GM12891 (cell line): ENCODE results near the gene CHPF2.

Experiments
- DNase-seq: peaks from one replicate; pipeline ENCODE4 v3.0.0; 2011; ENCODE audit warnings: low spot score; ENCODE audit not compliant: insufficient read length
- FAIRE-seq: peaks from 2 replicates; lab custom pipeline; 2011; peaks lifted over from hg19 to GRCh38; lab: Jason Lieb, UNC
- PAX5 ChIP-seq: IDR thresholded peaks from 2 replicates; pipeline ENCODE4 v1.6.1; 2011; ENCODE audit warnings: low read length, moderate library complexity, mild to moderate bottlenecking; ENCODE audit not compliant: insufficient read depth, severe bottlenecking
- POLR2A ChIP-seq: IDR thresholded peaks from 2 replicates; pipeline ENCODE4 v1.6.1; 2011; ENCODE audit warnings: low read depth, low read length, control low read depth
- POLR2AphosphoS5 ChIP-seq: IDR thresholded peaks from 2 replicates; pipeline ENCODE4 v1.6.1; 2011; ENCODE audit warnings: low read depth, low read length, control low read depth
- POU2F2 ChIP-seq: IDR thresholded peaks from 2 replicates; pipeline ENCODE4 v1.6.1; 2011; ENCODE audit warnings: low read depth, mild to moderate bottlenecking, control low read depth, low read length, moderate library complexity
- SPI1 ChIP-seq: IDR thresholded peaks from 2 replicates; pipeline ENCODE4 v1.6.1; 2011; ENCODE audit warnings: low read depth, low read length, control low read depth
- TAF1 ChIP-seq: IDR thresholded peaks from 2 replicates; pipeline ENCODE4 v1.6.1; 2011; ENCODE audit warnings: low read depth, low read length, control low read depth

CHPF2 gene

GRCh38 chr7:151238924-151239836 is 6.9 kb downstream of the CHPF2 start:
- no peak for DNase-seq
- 0 out of 2 replicates have a peak, but pooled peaks have one; percentile 16 for TF ChIP-seq POU2F2
- TF ChIP-seq POLR2AphosphoS5, result no peak; the same call in 1 of the 2 replicates
- TF ChIP-seq SPI1, result peak; percentile 61
- FAIRE-seq, result no peak

- FAIRE-seq (no peak), DNase-seq (no peak)
- TF ChIP-seq POLR2AphosphoS5 (no peak; the same call in 1 of the 2 replicates), POLR2A (no peak), SPI1 (no peak), POU2F2 (no peak), TAF1 (no peak), PAX5 (no peak)
Measured at GRCh38 chr7:151239837-151240459, 7.7 kb downstream of the CHPF2 start.

- FAIRE-seq, result no peak
- TF ChIP-seq POLR2A (no peak), PAX5 (no peak), POU2F2 (no peak), POLR2AphosphoS5 (no peak), TAF1 (no peak), SPI1 (no peak)
Measured at GRCh38 chr7:151240536-151240935, 8.3 kb downstream of the CHPF2 start.

GRCh38 chr7:151240942-151241754 is 8.9 kb downstream of the CHPF2 start:
- TF ChIP-seq POLR2AphosphoS5, result no peak
- no peak for TF ChIP-seq SPI1
- no peak for FAIRE-seq
- no peak for DNase-seq

More at GRCh38 chr7:151240536-151240935, 8.3 kb downstream of the CHPF2 start:
- DNase-seq, result no peak

GRCh38 chr7:151241755-151242096 is 9.4 kb downstream of the CHPF2 start:
- FAIRE-seq, result no peak
- TF ChIP-seq POLR2A (no peak), POU2F2 (no peak), POLR2AphosphoS5 (no peak), TAF1 (no peak), SPI1 (no peak), PAX5 (no peak)
- DNase-seq, result no peak

GRCh38 chr7:151242159-151243044 is 10.1 kb downstream of the CHPF2 start:
- FAIRE-seq (peak; percentile 64), DNase-seq (no peak)
- TF ChIP-seq TAF1 (no peak), POU2F2 (no peak), POLR2A (no peak), SPI1 (no peak), PAX5 (no peak), POLR2AphosphoS5 (0 out of 2 replicates have a peak, but pooled peaks have one; percentile 8)

- FAIRE-seq (no peak), DNase-seq (no peak)
- no peak for TF ChIP-seq SPI1
- no peak for TF ChIP-seq POLR2AphosphoS5
- no peak for TF ChIP-seq PAX5
- TF ChIP-seq POLR2A, result no peak
- TF ChIP-seq TAF1, result no peak
- TF ChIP-seq POU2F2, result no peak
Measured at GRCh38 chr7:151243045-151243349, 10.7 kb downstream of the CHPF2 start.

- TF ChIP-seq TAF1 (no peak), POLR2A (no peak), POU2F2 (no peak), PAX5 (no peak), POLR2AphosphoS5 (no peak), SPI1 (no peak)
- DNase-seq (peak; percentile 67), FAIRE-seq (peak; percentile 78)
Measured at GRCh38 chr7:151243408-151244195, 11.3 kb downstream of the CHPF2 start.
